IMR-90 (cell line): ENCODE results near the gene APIP. TPM values are rescaled to one million over a fixed set of nuclear protein-coding genes. Genes with fewer than 3 reads are reported as not detected.

Experiments
- microRNA-seq, 2 experiments: library from miRNA; stranded (forward) in 1 of 2; unstranded in 1 of 2; fragments of 10-50 nt in 1 of 2; fragments of <30 nt in 1 of 2; gene quantifications in 1 of 2; microRNA quantifications in 1 of 2; one replicate each; pipeline versions ENCODE3 to v1.1.0; 2013 to 2020; ENCODE audit not compliant: insufficient read depth in 1 of 2, insufficient read length in 1 of 2, unreplicated experiment in 1 of 2
- polyA plus RNA-seq, 3 experiments: library from polyadenylated mRNA; depleted of rRNA; stranded (reverse); fragments of >200 nt; gene quantifications; 2 replicates each; pipeline ENCODE4 v1.2.3, GENCODE V29; 2012; ENCODE audit warnings: low replicate concordance in 1 of 3
- small RNA-seq, 5 experiments: library from RNA; depleted of rRNA; stranded (forward); fragments of <200 nt; gene quantifications; one replicate each; pipeline ENCODE3, GENCODE V24; 2012
- total RNA-seq: library from RNA; depleted of rRNA; stranded (reverse); fragments of >200 nt; gene quantifications from 2 replicates; pipeline ENCODE4 v1.2.3, GENCODE V29; 2012; rRNA removed

APIP gene
- total and polyA plus RNA-seq, 2 of the 4 experiments (the other 2 are of a cell fraction) = 9.9 to 16.6 TPM

Small RNA genes within 50 kb of the gene (microRNA-seq; reads per million reads assigned to microRNA genes)
- gene MIR1343 = 4.1 to 11.3 reads per million in 2 experiments

Small RNA genes within 50 kb of the gene (small RNA-seq; reads per million reads assigned to genes)
- gene MIR1343 = 0 reads per million in 5 experiments

Other genes with a start within 250 kb of the APIP start
- gene PDHX, start 239 bp upstream of the APIP start, total RNA-seq = 26.7 and 37.2 TPM in 2 replicates
- gene PDHX, start 239 bp upstream of the APIP start, polyA plus RNA-seq (2012; rRNA removed) = 18.6 and 19.8 TPM in 2 replicates
- gene CD44, start 222.8 kb upstream of the APIP start, total RNA-seq = 341 and 357 TPM in 2 replicates
- gene CD44, start 222.8 kb upstream of the APIP start, polyA plus RNA-seq (2012; rRNA removed) = 947 and 1,094 TPM in 2 replicates